A549 (cell line): Measurements from ENCODE around the gene PTPRN2. TPM values are rescaled to one million over a fixed set of nuclear protein-coding genes. Genes with fewer than 3 reads are reported as not detected.

Experiments
- ATAC-seq, 2 experiments: fragments of 200-7000 bp in 1 of 2; fragments of >200 bp in 1 of 2; cut with Nextera tagmentation in 1 of 2; cut with Tn5 transposase in 1 of 2; 3 replicates each; pipeline versions ENCODE4 v1.8.0 to v1.9.1; 2018 to 2020; ENCODE audit warnings: mild to moderate bottlenecking in 1 of 2, moderate library complexity in 1 of 2
- CTCF ChIA-PET: fragments of 300-600 bp; sonication (Branson Sonifier 250); formaldehyde crosslinking; extraction: SDS; loops from one replicate; lab custom pipeline; 2021; ENCODE audit warnings: antibody characterized with exemption, inconsistent platforms; lab: Yijun Ruan, JAX
- POLR2A ChIA-PET: fragments of 350-600 bp; formaldehyde crosslinking; extraction: SDS; loops from one replicate; lab custom pipeline; 2021; ENCODE audit warnings: antibody characterized with exemption, inconsistent platforms; lab: Yijun Ruan, JAX
- DNase-seq, 2 experiments: peaks; one replicate each; pipeline versions ENCODE4 v3.0.0 to v3.0.0-alpha.2; 2011 to 2016; ENCODE audit warnings: low read depth in 1 of 2, low spot score in 1 of 2
- FAIRE-seq: peaks from 2 replicates; lab custom pipeline; 2011; peaks lifted over from hg19 to GRCh38; lab: Jason Lieb, UNC
- H3K27ac ChIP-seq, 2 experiments: fragments of >200 bp; sonication (Bioruptor Twin); formaldehyde crosslinking; 3 replicates each; pipeline ENCODE4 v1.5.1; 2016 to 2017
- H3K4me1 ChIP-seq: fragments of >200 bp; sonication (Bioruptor Twin); formaldehyde crosslinking; 3 replicates; pipeline ENCODE4 v1.6.1; 2016
- H3K4me2 ChIP-seq: fragments of >200 bp; sonication (Bioruptor Twin); formaldehyde crosslinking; 3 replicates; pipeline ENCODE4 v1.6.1; 2016
- H3K4me3 ChIP-seq: fragments of >200 bp; sonication (Bioruptor Twin); formaldehyde crosslinking; 3 replicates; pipeline ENCODE4 v1.5.1; 2016
- H3K9me3 ChIP-seq: fragments of >200 bp; sonication (Bioruptor Twin); formaldehyde crosslinking; 3 replicates; pipeline ENCODE4 v1.6.1; 2016
- CBX2 ChIP-seq: fragments of 200-600 bp; sonication (generic); IDR thresholded peaks from 2 replicates; pipeline ENCODE4 v1.6.1; 2016; ENCODE audit warnings: low read depth, mild to moderate bottlenecking, borderline replicate concordance
- CBX8 ChIP-seq: fragments of 200-600 bp; sonication (generic); IDR thresholded peaks from 2 replicates; pipeline ENCODE4 v1.6.1; 2016
- HEYL ChIP-seq: fragments of 250-450 bp; sonication (Bioruptor Pico); IDR thresholded peaks from 2 replicates; pipeline ENCODE4 v1.8.0; 2021; ENCODE audit warnings: mild to moderate bottlenecking, moderate library complexity
- JUNB ChIP-seq: fragments of >200 bp; sonication (Bioruptor Twin); formaldehyde crosslinking; IDR thresholded peaks from 2 replicates; pipeline ENCODE4 v1.6.1; 2016
- MAFK ChIP-seq: fragments of 450-650 bp; IDR thresholded peaks from 2 replicates; pipeline ENCODE4 v1.6.1; 2014; ENCODE audit not compliant: partially characterized antibody
- MYC ChIP-seq: IDR thresholded peaks from 2 replicates; pipeline ENCODE4 v1.6.1; 2012; ENCODE audit warnings: mild to moderate bottlenecking, inconsistent platforms, low read length, improper control_type of control experiment, borderline replicate concordance
- NPAS2 ChIP-seq: fragments of 250-450 bp; sonication (Bioruptor Pico); IDR thresholded peaks from 2 replicates; pipeline ENCODE4 v1.8.0; 2022; ENCODE audit warnings: mild to moderate bottlenecking, moderate library complexity, borderline replicate concordance
- RAD21 ChIP-seq, 2 experiments: fragments of >200 bp in 1 of 2; sonication (Bioruptor Twin) in 1 of 2; formaldehyde crosslinking in 1 of 2; IDR thresholded peaks in 1 of 2; conservative IDR thresholded peaks in 1 of 2; 2 replicates in 1 of 2; 3 replicates in 1 of 2; pipeline ENCODE4 v1.6.1; 2012 to 2018; ENCODE audit warnings: inconsistent platforms in 1 of 2
- RFX5 ChIP-seq: fragments of 450-650 bp; IDR thresholded peaks from 2 replicates; pipeline ENCODE4 v1.7.1; 2014; ENCODE audit warnings: antibody characterized with exemption, mild to moderate bottlenecking, moderate library complexity
- RNF2 ChIP-seq: fragments of 200-600 bp; sonication (generic); IDR thresholded peaks from 2 replicates; pipeline ENCODE4 v1.6.1; 2016; ENCODE audit warnings: low read depth, mild to moderate bottlenecking, antibody characterized with exemption, moderate library complexity, borderline replicate concordance
- SREBF2 ChIP-seq: fragments of 450-650 bp; IDR thresholded peaks from 2 replicates; pipeline ENCODE4 v1.6.1; 2014; ENCODE audit warnings: mild to moderate bottlenecking, moderate library complexity
- ZC3H11A ChIP-seq: fragments of 450-650 bp; IDR thresholded peaks from 2 replicates; pipeline ENCODE4 v1.6.1; 2014; ENCODE audit warnings: antibody characterized with exemption, mild to moderate bottlenecking
- ZNF302 ChIP-seq: fragments of 250-450 bp; sonication (Bioruptor Pico); IDR thresholded peaks from 2 replicates; pipeline ENCODE4 v1.9.0; 2021; ENCODE audit warnings: inconsistent platforms, mild to moderate bottlenecking, moderate library complexity
- WGBS: methylation state at CpG from one replicate; pipeline ENCODE4 v1.1.6; 2017; ENCODE audit errors: missing lambda C conversion rate; 5-methylcytosine and 5-hydroxymethylcytosine counted together
- polyA plus RNA-seq, 4 experiments: library from polyadenylated mRNA; depleted of rRNA in 3 of 4; stranded (reverse); fragments of >200 nt; fragmentation: RNase III in 1 of 4; extraction: RNeasy Plus Mini Kit Qiagen cat#74134 plus additional on column Dnase treatment in 1 of 4; gene quantifications; 2 replicates in 3 of 4; 3 replicates in 1 of 4; pipeline ENCODE4 v1.2.3, GENCODE V29; 2011 to 2017
- TF ChIP-seq, protein P1 (sequence below): IDR thresholded peaks from 2 replicates; pipeline ENCODE4 v1.6.1; 2012
- TF ChIP-seq, protein P2 (sequence below): IDR thresholded peaks from 2 replicates; pipeline ENCODE4 v1.6.1; 2012
- TF ChIP-seq, protein P3 (sequence below): fragments of 250-450 bp; sonication (Bioruptor Pico); IDR thresholded peaks from 2 replicates; pipeline ENCODE4 v1.5.0; 2020; ENCODE audit warnings: low read depth, mild to moderate bottlenecking, moderate library complexity
- TF ChIP-seq, protein P4 (sequence below): fragments of 450-650 bp; IDR thresholded peaks from 2 replicates; pipeline ENCODE4 v1.6.1; 2014; ENCODE audit warnings: antibody characterized with exemption
- TF ChIP-seq, protein P5 (sequence below): fragments of >200 bp; sonication (Bioruptor Twin); formaldehyde crosslinking; IDR thresholded peaks from 3 replicates; pipeline ENCODE4 v1.6.1; 2016
- TF ChIP-seq, protein P6 (sequence below): fragments of 150-350 bp; IDR thresholded peaks from 2 replicates; pipeline ENCODE4 v1.6.1; 2014; ENCODE audit warnings: low read depth, mild to moderate bottlenecking, low read length
- TF ChIP-seq, protein P7 (sequence below): fragments of 250-450 bp; sonication (Bioruptor Pico); IDR thresholded peaks from 2 replicates; pipeline ENCODE4 v1.5.0; 2021; ENCODE audit warnings: mild to moderate bottlenecking, moderate library complexity, borderline replicate concordance
- TF ChIP-seq, protein P8 (sequence below): IDR thresholded peaks from 2 replicates; pipeline ENCODE4 v1.6.1; 2012; ENCODE audit warnings: low read depth, borderline replicate concordance

PTPRN2 gene
- polyA plus RNA-seq, 2 of the 4 experiments (the other 2 are of a cell fraction), result 0.41 to 1.2 TPM

DNA sequence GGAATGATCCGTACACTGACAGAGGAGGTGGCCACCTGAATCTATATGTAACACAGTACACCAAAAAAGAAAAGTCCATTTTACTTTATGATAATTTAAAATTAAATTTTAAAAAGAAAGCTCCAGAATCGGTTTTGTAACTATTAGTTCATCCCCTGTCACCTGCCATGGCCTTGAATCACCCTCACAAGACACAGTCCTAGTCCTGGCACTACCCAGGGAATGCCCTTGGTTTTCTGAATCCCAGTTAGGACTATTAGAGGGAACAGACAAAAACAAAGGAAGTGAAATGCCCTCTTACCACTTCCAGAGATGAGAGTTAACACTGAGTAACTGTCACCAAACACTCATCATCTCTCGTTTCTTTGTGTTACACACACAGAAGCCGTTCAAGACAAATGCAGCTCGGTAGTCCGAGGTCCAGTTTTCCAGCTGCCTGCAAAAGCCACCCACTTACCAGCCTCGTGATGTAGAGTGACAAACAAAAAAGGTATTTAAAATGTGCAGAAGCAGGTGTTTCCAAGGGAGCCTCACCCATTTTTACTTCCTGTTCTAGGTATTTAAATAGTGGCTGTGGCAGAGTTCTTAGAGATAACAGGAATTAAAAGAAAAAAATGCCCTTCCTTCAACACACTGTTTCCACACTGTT is 6.1 kb downstream of the PTPRN2 start:
- ATAC-seq (no peak), DNase-seq (no peak), FAIRE-seq (no peak)
- no peak overlapping the region for H3K27ac ChIP-seq
- WGBS, result 6% methylated on average over 7 of the region's 7 CpGs
- H3K4me2 ChIP-seq, result no peak overlapping the region
- CTCF ChIA-PET, result interaction anchor here (2.0 kb wide), 1 partner anchor 8 kb away, joined by 6 read pairs; no protein-coding TSS in a partner anchor
- H3K4me3 ChIP-seq, result no peak overlapping the region
- H3K4me1 ChIP-seq, result peaks cover under 1% of the 10 kb centered on the region; the same call in 1 of the 3 replicates
- POLR2A ChIA-PET, result interaction anchor here (0.7 kb wide), 1 partner anchor 980 kb away, joined by 3 read pairs; no protein-coding TSS in a partner anchor
- H3K9me3 ChIP-seq, result peaks cover 31% of the 10 kb centered on the region
- TF ChIP-seq, protein P1, sequence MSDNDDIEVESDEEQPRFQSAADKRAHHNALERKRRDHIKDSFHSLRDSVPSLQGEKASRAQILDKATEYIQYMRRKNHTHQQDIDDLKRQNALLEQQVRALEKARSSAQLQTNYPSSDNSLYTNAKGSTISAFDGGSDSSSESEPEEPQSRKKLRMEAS, result no peak
- TF ChIP-seq CBX8, result no peak
- TF ChIP-seq, protein P2, sequence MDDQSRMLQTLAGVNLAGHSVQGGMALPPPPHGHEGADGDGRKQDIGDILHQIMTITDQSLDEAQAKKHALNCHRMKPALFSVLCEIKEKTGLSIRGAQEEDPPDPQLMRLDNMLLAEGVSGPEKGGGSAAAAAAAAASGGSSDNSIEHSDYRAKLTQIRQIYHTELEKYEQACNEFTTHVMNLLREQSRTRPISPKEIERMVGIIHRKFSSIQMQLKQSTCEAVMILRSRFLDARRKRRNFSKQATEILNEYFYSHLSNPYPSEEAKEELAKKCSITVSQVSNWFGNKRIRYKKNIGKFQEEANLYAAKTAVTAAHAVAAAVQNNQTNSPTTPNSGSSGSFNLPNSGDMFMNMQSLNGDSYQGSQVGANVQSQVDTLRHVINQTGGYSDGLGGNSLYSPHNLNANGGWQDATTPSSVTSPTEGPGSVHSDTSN, result no peak
- TF ChIP-seq RFX5, result no peak
- TF ChIP-seq, protein P3, sequence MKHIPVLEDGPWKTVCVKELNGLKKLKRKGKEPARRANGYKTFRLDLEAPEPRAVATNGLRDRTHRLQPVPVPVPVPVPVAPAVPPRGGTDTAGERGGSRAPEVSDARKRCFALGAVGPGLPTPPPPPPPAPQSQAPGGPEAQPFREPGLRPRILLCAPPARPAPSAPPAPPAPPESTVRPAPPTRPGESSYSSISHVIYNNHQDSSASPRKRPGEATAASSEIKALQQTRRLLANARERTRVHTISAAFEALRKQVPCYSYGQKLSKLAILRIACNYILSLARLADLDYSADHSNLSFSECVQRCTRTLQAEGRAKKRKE (CRISPR knock-in tag), result no peak
- TF ChIP-seq RAD21 (conservative IDR thresholded peaks at IDR 0.05 in 1 of 2, IDR thresholded peaks at IDR 0.05 in 1 of 2), result no peak
- TF ChIP-seq, protein P4, sequence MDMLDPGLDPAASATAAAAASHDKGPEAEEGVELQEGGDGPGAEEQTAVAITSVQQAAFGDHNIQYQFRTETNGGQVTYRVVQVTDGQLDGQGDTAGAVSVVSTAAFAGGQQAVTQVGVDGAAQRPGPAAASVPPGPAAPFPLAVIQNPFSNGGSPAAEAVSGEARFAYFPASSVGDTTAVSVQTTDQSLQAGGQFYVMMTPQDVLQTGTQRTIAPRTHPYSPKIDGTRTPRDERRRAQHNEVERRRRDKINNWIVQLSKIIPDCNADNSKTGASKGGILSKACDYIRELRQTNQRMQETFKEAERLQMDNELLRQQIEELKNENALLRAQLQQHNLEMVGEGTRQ, result no peak
- no peak for TF ChIP-seq SREBF2
- TF ChIP-seq, protein P5, sequence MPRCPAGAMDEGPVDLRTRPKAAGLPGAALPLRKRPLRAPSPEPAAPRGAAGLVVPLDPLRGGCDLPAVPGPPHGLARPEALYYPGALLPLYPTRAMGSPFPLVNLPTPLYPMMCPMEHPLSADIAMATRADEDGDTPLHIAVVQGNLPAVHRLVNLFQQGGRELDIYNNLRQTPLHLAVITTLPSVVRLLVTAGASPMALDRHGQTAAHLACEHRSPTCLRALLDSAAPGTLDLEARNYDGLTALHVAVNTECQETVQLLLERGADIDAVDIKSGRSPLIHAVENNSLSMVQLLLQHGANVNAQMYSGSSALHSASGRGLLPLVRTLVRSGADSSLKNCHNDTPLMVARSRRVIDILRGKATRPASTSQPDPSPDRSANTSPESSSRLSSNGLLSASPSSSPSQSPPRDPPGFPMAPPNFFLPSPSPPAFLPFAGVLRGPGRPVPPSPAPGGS, result no peak

DNA sequence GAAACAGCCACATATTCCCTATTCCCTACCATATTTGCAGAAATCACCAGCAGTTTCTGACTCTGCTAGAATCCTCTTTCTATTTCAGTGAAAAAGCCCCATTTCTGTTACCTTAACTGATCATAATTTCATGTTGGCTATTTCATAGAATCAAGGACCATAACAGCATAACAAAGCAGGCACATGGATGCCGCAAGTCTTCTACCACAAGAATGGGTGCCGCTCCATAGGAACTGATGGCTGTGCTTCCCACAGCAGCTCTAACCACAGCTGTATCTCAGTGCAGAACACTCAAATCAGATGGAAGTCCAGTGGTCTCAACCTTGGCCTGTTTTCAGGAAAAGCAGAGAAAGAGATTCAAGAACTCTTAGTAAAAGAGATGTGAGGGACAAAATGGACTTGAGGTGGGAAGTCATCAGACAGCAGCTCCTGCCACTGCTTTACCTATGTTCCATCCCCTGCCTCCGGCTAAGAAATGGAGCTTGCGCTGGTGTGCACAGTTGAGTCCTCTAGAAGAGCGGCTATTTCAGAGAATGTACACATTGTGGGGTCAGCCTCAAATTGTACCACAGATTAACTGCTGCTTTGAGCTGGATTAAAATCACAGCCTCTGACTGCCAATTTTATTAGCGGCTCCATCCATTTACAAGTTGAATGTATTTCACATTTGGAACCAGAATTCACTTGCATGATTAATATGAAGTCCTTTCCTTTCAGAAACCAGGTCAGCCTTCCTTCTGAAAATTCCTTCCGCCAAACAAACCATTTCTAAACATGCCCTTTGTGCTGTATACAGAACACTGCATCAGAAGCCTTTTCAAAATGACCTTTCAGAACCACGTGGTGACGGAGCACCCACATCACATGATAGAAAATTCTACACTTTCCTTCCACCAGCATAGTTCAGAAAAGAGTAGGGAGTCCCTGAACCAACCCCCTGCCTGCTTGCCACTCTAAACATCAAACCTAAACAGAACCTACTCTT is 7.7 kb downstream of the PTPRN2 start:
- Histone ChIP-seq H3K9me3 (peaks cover 31% of the 10 kb centered on the region), H3K4me3 (no peak overlapping the region), H3K4me2 (no peak overlapping the region), H3K4me1 (no peaks in the 10 kb centered on the region), H3K27ac (no peak overlapping the region)
- no peak for DNase-seq
- FAIRE-seq, result no peak
- CTCF ChIA-PET, result no interaction called here
- POLR2A ChIA-PET, result no interaction called here
- 57% methylated on average over 9 of the region's 9 CpGs for WGBS
- no peak for ATAC-seq
- TF ChIP-seq NPAS2 (no peak), MYC (no peak), CBX2 (no peak), RNF2 (no peak), HEYL (no peak), ZNF302 (CRISPR knock-in tag) (no peak), RAD21 (conservative IDR thresholded peaks at IDR 0.05 in 1 of 2, IDR thresholded peaks at IDR 0.05 in 1 of 2) (no peak), ZC3H11A (no peak), MAFK (no peak), JUNB (no peak)
- TF ChIP-seq, protein P2, result no peak
- TF ChIP-seq, protein P6, sequence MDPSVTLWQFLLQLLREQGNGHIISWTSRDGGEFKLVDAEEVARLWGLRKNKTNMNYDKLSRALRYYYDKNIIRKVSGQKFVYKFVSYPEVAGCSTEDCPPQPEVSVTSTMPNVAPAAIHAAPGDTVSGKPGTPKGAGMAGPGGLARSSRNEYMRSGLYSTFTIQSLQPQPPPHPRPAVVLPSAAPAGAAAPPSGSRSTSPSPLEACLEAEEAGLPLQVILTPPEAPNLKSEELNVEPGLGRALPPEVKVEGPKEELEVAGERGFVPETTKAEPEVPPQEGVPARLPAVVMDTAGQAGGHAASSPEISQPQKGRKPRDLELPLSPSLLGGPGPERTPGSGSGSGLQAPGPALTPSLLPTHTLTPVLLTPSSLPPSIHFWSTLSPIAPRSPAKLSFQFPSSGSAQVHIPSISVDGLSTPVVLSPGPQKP, result no peak
- TF ChIP-seq, protein P7, sequence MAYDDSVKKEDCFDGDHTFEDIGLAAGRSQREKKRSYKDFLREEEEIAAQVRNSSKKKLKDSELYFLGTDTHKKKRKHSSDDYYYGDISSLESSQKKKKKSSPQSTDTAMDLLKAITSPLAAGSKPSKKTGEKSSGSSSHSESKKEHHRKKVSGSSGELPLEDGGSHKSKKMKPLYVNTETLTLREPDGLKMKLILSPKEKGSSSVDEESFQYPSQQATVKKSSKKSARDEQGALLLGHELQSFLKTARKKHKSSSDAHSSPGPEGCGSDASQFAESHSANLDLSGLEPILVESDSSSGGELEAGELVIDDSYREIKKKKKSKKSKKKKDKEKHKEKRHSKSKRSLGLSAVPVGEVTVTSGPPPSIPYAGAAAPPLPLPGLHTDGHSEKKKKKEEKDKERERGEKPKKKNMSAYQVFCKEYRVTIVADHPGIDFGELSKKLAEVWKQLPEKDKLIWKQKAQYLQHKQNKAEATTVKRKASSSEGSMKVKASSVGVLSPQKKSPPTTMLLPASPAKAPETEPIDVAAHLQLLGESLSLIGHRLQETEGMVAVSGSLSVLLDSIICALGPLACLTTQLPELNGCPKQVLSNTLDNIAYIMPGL (CRISPR knock-in tag), result no peak
- TF ChIP-seq, protein P8, sequence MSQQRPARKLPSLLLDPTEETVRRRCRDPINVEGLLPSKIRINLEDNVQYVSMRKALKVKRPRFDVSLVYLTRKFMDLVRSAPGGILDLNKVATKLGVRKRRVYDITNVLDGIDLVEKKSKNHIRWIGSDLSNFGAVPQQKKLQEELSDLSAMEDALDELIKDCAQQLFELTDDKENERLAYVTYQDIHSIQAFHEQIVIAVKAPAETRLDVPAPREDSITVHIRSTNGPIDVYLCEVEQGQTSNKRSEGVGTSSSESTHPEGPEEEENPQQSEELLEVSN, result no peak
- TF ChIP-seq, protein P5, result no peak
